HCT116 (cell line): ENCODE data around the gene SERAC1. TPM values are rescaled to one million over a fixed set of nuclear protein-coding genes. Genes with fewer than 3 reads are reported as not detected.

ENCODE experiments used
- ATAC-seq: fragments of 200-7000 bp; cut with Tn5 transposase; 2 replicates; pipeline ENCODE4 v1.9.1; 2020; ENCODE audit warnings: mild to moderate bottlenecking, moderate library complexity
- BruUV-seq: library from RNA; stranded (reverse); fragments of 400-500 nt; replicated peaks from 2 replicates; lab custom pipeline; 2021; lab: Mats Ljungman, UMichigan
- CTCF ChIA-PET: fragments of 300-600 bp; sonication (Branson Sonifier 250); formaldehyde crosslinking; loops from one replicate; lab custom pipeline; 2021; ENCODE audit warnings: antibody characterized with exemption; lab: Charles Lee
- POLR2A ChIA-PET: fragments of 300-600, 350-600 bp; sonication (Branson Sonifier 250); formaldehyde crosslinking; loops from one replicate; lab custom pipeline; 2021; ENCODE audit warnings: antibody characterized with exemption; lab: Charles Lee
- RAD21 ChIA-PET, 2 experiments: fragments of 300-600 bp; sonication (Branson Sonifier 250); formaldehyde crosslinking; loops; one replicate each; lab custom pipeline; 2023; ENCODE audit warnings: low total read pairs in 2 of 2; ENCODE audit not compliant: uncharacterized antibody in 2 of 2, unreplicated experiment in 2 of 2, low non-redundant PET in 1 of 2; lab: Charles Lee
- DNase-seq: peaks from one replicate; pipeline ENCODE4 v3.0.0-alpha.2; 2010; ENCODE audit warnings: low read depth, low spot score
- H2AFZ ChIP-seq: fragments of 200-600 bp; shearing (Covaris generic), sonication (generic); 2 replicates; pipeline ENCODE4 v1.6.1; 2017; ENCODE audit warnings: low read depth, mixed run types, mixed read lengths, antibody characterized with exemption, low read length; ENCODE audit not compliant: poor library complexity, severe bottlenecking
- H3K27ac ChIP-seq: 2 replicates; pipeline ENCODE4 v1.5.1; 2012; ENCODE audit warnings: low read depth, low read length
- H3K27me3 ChIP-seq: fragments of 200-600 bp; sonication (generic); 2 replicates; pipeline ENCODE4 v1.6.1; 2016; ENCODE audit warnings: mixed run types, low read length, mixed read lengths; ENCODE audit not compliant: insufficient read depth
- H3K36me3 ChIP-seq, 2 experiments: fragments of 200-500 bp in 1 of 2; fragments of 200-600 bp in 1 of 2; sonication (Bioruptor generic) in 1 of 2; sonication (generic) in 1 of 2; 2 replicates each; pipeline versions ENCODE4 v1.5.1 to v1.6.1; 2014 to 2016; ENCODE audit warnings: low read length in 2 of 2, inconsistent platforms in 1 of 2, mixed read lengths in 1 of 2, mixed run types in 1 of 2; ENCODE audit not compliant: insufficient read depth in 2 of 2, control insufficient read depth in 1 of 2
- H3K4me1 ChIP-seq, 2 experiments: fragments of 200-600 bp in 1 of 2; sonication (generic) in 1 of 2; 2 replicates each; pipeline versions ENCODE4 v1.5.1 to v1.6.1; 2012 to 2017; ENCODE audit warnings: low read length in 2 of 2, inconsistent platforms in 1 of 2, mild to moderate bottlenecking in 1 of 2, mixed read lengths in 1 of 2, mixed run types in 1 of 2, moderate library complexity in 1 of 2; ENCODE audit not compliant: insufficient read depth in 2 of 2, control insufficient read depth in 1 of 2
- H3K4me2 ChIP-seq: fragments of 200-600 bp; sonication (generic); 2 replicates; pipeline ENCODE4 v1.6.1; 2017; ENCODE audit warnings: mixed run types, low read length, mixed read lengths
- H3K4me3 ChIP-seq, 2 experiments: fragments of 200-600 bp in 1 of 2; sonication (generic) in 1 of 2; replicated peaks in 1 of 2; 2 replicates each; pipeline ENCODE4 v1.5.1; 2011 to 2016; ENCODE audit warnings: low read length in 2 of 2, control low read depth in 1 of 2, low read depth in 1 of 2, mild to moderate bottlenecking in 1 of 2, mixed read lengths in 1 of 2, mixed run types in 1 of 2
- H3K79me2 ChIP-seq: fragments of 200-600 bp; sonication (generic); 2 replicates; pipeline ENCODE4 v1.6.1; 2017; ENCODE audit warnings: mild to moderate bottlenecking, mixed run types, low read length, moderate library complexity, mixed read lengths; ENCODE audit not compliant: insufficient read depth
- H3K9ac ChIP-seq: fragments of 200-600 bp; sonication (generic); 2 replicates; pipeline ENCODE4 v1.6.1; 2016; ENCODE audit warnings: low read length, mixed read lengths
- H3K9me2 ChIP-seq: fragments of 200-600 bp; sonication (generic), shearing (Covaris generic); 2 replicates; pipeline ENCODE4 v1.6.1; 2017; ENCODE audit warnings: mixed run types, mild to moderate bottlenecking, moderate library complexity; ENCODE audit not compliant: insufficient read depth
- H3K9me3 ChIP-seq, 2 experiments: fragments of 200-500 bp in 1 of 2; fragments of 200-600 bp in 1 of 2; sonication (Bioruptor generic) in 1 of 2; sonication (generic) in 1 of 2; 2 replicates each; pipeline ENCODE4 v1.6.1; 2014 to 2017; ENCODE audit warnings: low read length in 2 of 2, mixed read lengths in 2 of 2, inconsistent platforms in 1 of 2, low read depth in 1 of 2, mild to moderate bottlenecking in 1 of 2, mixed run types in 1 of 2, moderate library complexity in 1 of 2; ENCODE audit not compliant: control insufficient read depth in 1 of 2, insufficient read depth in 1 of 2
- H4K20me1 ChIP-seq: fragments of 200-600 bp; sonication (generic), shearing (Covaris generic); 2 replicates; pipeline ENCODE4 v1.6.1; 2017; ENCODE audit warnings: mixed run types, mild to moderate bottlenecking, moderate library complexity; ENCODE audit not compliant: insufficient read depth
- CBX3 ChIP-seq: IDR thresholded peaks from 2 replicates; pipeline ENCODE4 v1.6.1; 2012; ENCODE audit warnings: low read depth
- CEBPB ChIP-seq: IDR thresholded peaks from 2 replicates; pipeline ENCODE4 v1.6.1; 2012; ENCODE audit warnings: low read depth
- EGR1 ChIP-seq: IDR thresholded peaks from 2 replicates; pipeline ENCODE4 v1.6.1; 2012; ENCODE audit warnings: low read depth
- ELF1 ChIP-seq: IDR thresholded peaks from 2 replicates; pipeline ENCODE4 v1.6.1; 2012; ENCODE audit warnings: low read depth, borderline replicate concordance
- EZH2phosphoT487 ChIP-seq: fragments of 200-600 bp; IDR thresholded peaks from 2 replicates; pipeline ENCODE4 v1.6.1; 2018; ENCODE audit warnings: antibody characterized with exemption, borderline replicate concordance
- FOSL1 ChIP-seq: IDR thresholded peaks from 2 replicates; pipeline ENCODE4 v1.6.1; 2012; ENCODE audit warnings: low read depth
- JUND ChIP-seq: IDR thresholded peaks from 2 replicates; pipeline ENCODE4 v1.6.1; 2012
- POLR2A ChIP-seq: IDR thresholded peaks from 2 replicates; pipeline ENCODE4 v1.7.0; 2011; ENCODE audit warnings: borderline replicate concordance; ENCODE audit not compliant: insufficient read depth, insufficient read length; ENCODE audit errors: extremely low read depth
- SRF ChIP-seq: IDR thresholded peaks from 2 replicates; pipeline ENCODE4 v1.6.1; 2012; ENCODE audit warnings: low read depth
- TCF7L2 ChIP-seq: IDR thresholded peaks from 2 replicates; pipeline ENCODE4 v1.7.0; 2011; ENCODE audit warnings: borderline replicate concordance, inconsistent platforms; ENCODE audit not compliant: insufficient read depth, insufficient read length; ENCODE audit errors: extremely low read depth
- YY1 ChIP-seq: IDR thresholded peaks from 2 replicates; pipeline ENCODE4 v1.6.1; 2011; ENCODE audit warnings: low read length, low read depth, moderate library complexity, mild to moderate bottlenecking; ENCODE audit not compliant: insufficient replicate concordance; ENCODE audit errors: extremely low read depth
- ZNF274 ChIP-seq: fragments of 200-500 bp; sonication (Bioruptor generic); IDR thresholded peaks from 2 replicates; pipeline ENCODE4 v1.6.1; 2014; ENCODE audit warnings: mild to moderate bottlenecking, low read depth, low read length, inconsistent platforms
- intact Hi-C: fragments of 100-400 bp; cut with micrococcal nuclease; formaldehyde crosslinking; loops from 2 replicates; pipeline ENCODE4 v1.10.0; 2022
- total RNA-seq: library from RNA; stranded (reverse); gene quantifications from one replicate; pipeline ENCODE4 v1.2.1, GENCODE V29; 2021; ENCODE audit not compliant: unreplicated experiment
- TF ChIP-seq, protein P1 (sequence below), 3 experiments: fragments of 200-600 bp in 1 of 3; sonication (generic) in 1 of 3; IDR thresholded peaks in 2 of 3; conservative IDR thresholded peaks in 1 of 3; 2 replicates each; pipeline ENCODE4 v1.5.1; 2012 to 2017; ENCODE audit warnings: low read depth in 2 of 3, low read length in 2 of 3, antibody characterized with exemption in 1 of 3, borderline replicate concordance in 1 of 3, control low read depth in 1 of 3, mild to moderate bottlenecking in 1 of 3, mixed read lengths in 1 of 3, mixed run types in 1 of 3, moderate library complexity in 1 of 3; ENCODE audit not compliant: insufficient read depth in 1 of 3
- TF ChIP-seq, protein P2 (sequence below): IDR thresholded peaks from 2 replicates; pipeline ENCODE4 v1.6.1; 2012

The SERAC1 gene
- total RNA-seq, 1 experiment from 2014 or later = 7.6 TPM

DNA sequence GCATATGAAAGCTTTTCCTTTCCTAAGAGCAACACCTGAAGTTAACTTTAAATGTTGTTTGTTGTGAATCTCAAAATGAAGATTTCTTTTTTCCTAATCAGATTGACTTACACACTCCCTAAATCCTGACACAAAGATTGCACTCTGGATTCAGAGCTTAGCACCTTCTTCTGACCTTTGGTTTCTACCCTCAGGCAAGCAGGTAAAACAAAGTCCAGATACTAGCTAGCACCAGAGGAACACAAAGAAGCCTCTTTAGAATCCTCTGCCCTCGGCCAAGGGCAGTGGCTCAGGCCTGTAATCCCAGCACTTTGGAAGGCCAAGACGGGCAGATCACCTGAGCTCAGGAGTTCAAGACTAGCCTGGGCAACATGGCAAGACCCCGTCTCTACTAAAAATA, 14.5 kb downstream of the SERAC1 start:
- Histone ChIP-seq H3K4me2 (no peak overlapping the region), H3K4me1 (no peaks in the 10 kb centered on the region; a peak in 1 of 4 replicates), H3K9me2 (no peaks in the 10 kb centered on the region), H3K27ac (no peak overlapping the region), H3K27me3 (no peaks in the 10 kb centered on the region), H3K9me3 (no peaks in the 10 kb centered on the region), H2AFZ (no peak overlapping the region), H3K4me3 (no peak overlapping the region), H3K36me3 (0 out of 4 replicates have a peak, but pooled peaks cover 0 to 3% of the 10 kb centered on the region in 2 experiments), H3K79me2 (no peaks in the 10 kb centered on the region), H3K9ac (no peak overlapping the region), H4K20me1 (0 out of 2 replicates have a peak, but pooled peaks cover 3% of the 10 kb centered on the region)
- intact Hi-C loops = no loop called here
- DNase-seq (no peak), ATAC-seq (no peak)
- no TSS peak for BruUV-seq
- POLR2A ChIA-PET = no interaction called here
- CTCF ChIA-PET = no interaction called here
- RAD21 ChIA-PET = no interaction called here
- TF ChIP-seq, protein P1, sequence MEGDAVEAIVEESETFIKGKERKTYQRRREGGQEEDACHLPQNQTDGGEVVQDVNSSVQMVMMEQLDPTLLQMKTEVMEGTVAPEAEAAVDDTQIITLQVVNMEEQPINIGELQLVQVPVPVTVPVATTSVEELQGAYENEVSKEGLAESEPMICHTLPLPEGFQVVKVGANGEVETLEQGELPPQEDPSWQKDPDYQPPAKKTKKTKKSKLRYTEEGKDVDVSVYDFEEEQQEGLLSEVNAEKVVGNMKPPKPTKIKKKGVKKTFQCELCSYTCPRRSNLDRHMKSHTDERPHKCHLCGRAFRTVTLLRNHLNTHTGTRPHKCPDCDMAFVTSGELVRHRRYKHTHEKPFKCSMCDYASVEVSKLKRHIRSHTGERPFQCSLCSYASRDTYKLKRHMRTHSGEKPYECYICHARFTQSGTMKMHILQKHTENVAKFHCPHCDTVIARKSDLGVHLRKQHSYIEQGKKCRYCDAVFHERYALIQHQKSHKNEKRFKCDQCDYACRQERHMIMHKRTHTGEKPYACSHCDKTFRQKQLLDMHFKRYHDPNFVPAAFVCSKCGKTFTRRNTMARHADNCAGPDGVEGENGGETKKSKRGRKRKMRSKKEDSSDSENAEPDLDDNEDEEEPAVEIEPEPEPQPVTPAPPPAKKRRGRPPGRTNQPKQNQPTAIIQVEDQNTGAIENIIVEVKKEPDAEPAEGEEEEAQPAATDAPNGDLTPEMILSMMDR (IDR thresholded peaks at IDR 0.05 in 2 of 3, conservative IDR thresholded peaks at IDR 0.05 in 1 of 3; ENCODE audit: borderline replicate concordance in 1 of 3, insufficient read depth in 1 of 3, low read depth in 2 of 3, low read length in 2 of 3) = no peak
- TF ChIP-seq JUND (no peak), TCF7L2 (no peak)
- TF ChIP-seq, protein P2, sequence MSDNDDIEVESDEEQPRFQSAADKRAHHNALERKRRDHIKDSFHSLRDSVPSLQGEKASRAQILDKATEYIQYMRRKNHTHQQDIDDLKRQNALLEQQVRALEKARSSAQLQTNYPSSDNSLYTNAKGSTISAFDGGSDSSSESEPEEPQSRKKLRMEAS = no peak

GRCh38 chr6:158152659-158153058, 15.4 kb downstream of the SERAC1 start:
- Histone ChIP-seq H3K4me3 (no peak overlapping the region), H3K36me3 (0 out of 4 replicates have a peak, but pooled peaks cover 0 to 2% of the 10 kb centered on the region in 2 experiments), H3K9me2 (no peaks in the 10 kb centered on the region), H3K27me3 (no peaks in the 10 kb centered on the region), H3K79me2 (no peaks in the 10 kb centered on the region), H3K4me1 (no peaks in the 10 kb centered on the region; a peak in 1 of 4 replicates), H3K27ac (no peak overlapping the region), H3K4me2 (no peak overlapping the region), H2AFZ (no peak overlapping the region), H3K9me3 (no peaks in the 10 kb centered on the region), H3K9ac (no peak overlapping the region), H4K20me1 (0 out of 2 replicates have a peak, but pooled peaks cover 3% of the 10 kb centered on the region)
- intact Hi-C loops = no loop called here
- no TSS peak for BruUV-seq
- DNase-seq = no peak
- RAD21 ChIA-PET = no interaction called here
- POLR2A ChIA-PET = no interaction called here
- CTCF ChIA-PET = no interaction called here
- no peak for ATAC-seq
- TF ChIP-seq EZH2phosphoT487 (no peak), JUND (no peak), ZNF274 (no peak), CEBPB (no peak), TCF7L2 (no peak), CBX3 (no peak), FOSL1 (no peak), POLR2A (no peak), ELF1 (no peak), EGR1 (no peak), YY1 (no peak), SRF (no peak)
- TF ChIP-seq, protein P1 (IDR thresholded peaks at IDR 0.05 in 2 of 3, conservative IDR thresholded peaks at IDR 0.05 in 1 of 3; ENCODE audit: borderline replicate concordance in 1 of 3, insufficient read depth in 1 of 3, low read depth in 2 of 3, low read length in 2 of 3) = no peak
- TF ChIP-seq, protein P2 = no peak
